B cell (primary cell): ENCODE data around the gene ZSCAN1. TPM values are rescaled to one million over a fixed set of nuclear protein-coding genes. Genes with fewer than 3 reads are reported as not detected.

Source experiments
- ATAC-seq: fragments of 200-7000 bp; cut with Tn5 transposase; one replicate; pipeline ENCODE4 v1.10.0; 2021; ENCODE audit warnings: low read depth, mild to moderate bottlenecking, moderate number of reproducible peaks, moderate library complexity
- CTCF ChIA-PET: fragments of 350-600 bp; sonication (Branson Sonifier 250); formaldehyde crosslinking; loops from one replicate; lab custom pipeline; 2021; ENCODE audit warnings: antibody characterized with exemption, inconsistent platforms; lab: Charles Lee
- POLR2A ChIA-PET: fragments of 350-600 bp; sonication (Branson Sonifier 250); formaldehyde crosslinking; loops from one replicate; lab custom pipeline; 2021; ENCODE audit warnings: antibody characterized with exemption; lab: Charles Lee
- DNase-seq: peaks from one replicate; pipeline ENCODE4 v3.0.0; 2013
- H2AFZ ChIP-seq: 2 replicates; pipeline ENCODE4 v1.6.1; 2012; ENCODE audit warnings: mild to moderate bottlenecking, low read depth, low read length; ENCODE audit not compliant: insufficient read depth, poor library complexity, severe bottlenecking
- H3K27ac ChIP-seq, 2 donors: 1 replicate in 1 of 2; 2 replicates in 1 of 2; pipeline ENCODE4 v1.5.1; 2012 to 2013; ENCODE audit warnings: low read length in 2 of 2, mild to moderate bottlenecking in 2 of 2, moderate library complexity in 1 of 2
- H3K27me3 ChIP-seq, 4 experiments: fragments of 200-600 bp in 1 of 4; sonication (generic) in 1 of 4; replicated peaks in 1 of 4; 1 replicate in 2 of 4; 2 replicates in 2 of 4; pipeline versions ENCODE4 v1.6.1 to v1.7.0; 2013 to 2016; ENCODE audit warnings: low read length in 3 of 4, mild to moderate bottlenecking in 2 of 4, mixed read lengths in 1 of 4, moderate library complexity in 1 of 4; ENCODE audit not compliant: insufficient read depth in 4 of 4, control insufficient read depth in 3 of 4; ENCODE audit errors: control extremely low read depth in 1 of 4
- H3K36me3 ChIP-seq, 2 experiments: replicated peaks in 1 of 2; 1 replicate in 1 of 2; 2 replicates in 1 of 2; pipeline versions ENCODE4 v1.6.1 to v1.7.1; 2013; ENCODE audit warnings: low read length in 1 of 2; ENCODE audit not compliant: insufficient read depth in 2 of 2, control insufficient read depth in 1 of 2; ENCODE audit errors: control extremely low read depth in 1 of 2, extremely low read depth in 1 of 2
- H3K4me1 ChIP-seq, 2 donors: fragments of 200-600 bp in 1 of 2; sonication (generic) in 1 of 2; 1 replicate in 1 of 2; 2 replicates in 1 of 2; pipeline versions ENCODE4 v1.5.1 to v1.6.1; 2013 to 2017; ENCODE audit warnings: low read length in 2 of 2; ENCODE audit not compliant: control insufficient read depth in 2 of 2, insufficient read depth in 2 of 2
- H3K4me2 ChIP-seq: replicated peaks from 2 replicates; pipeline ENCODE3; 2012; ENCODE audit warnings: mild to moderate bottlenecking, low read depth, low read length; ENCODE audit not compliant: poor library complexity, severe bottlenecking
- H3K4me3 ChIP-seq, 5 experiments: fragments of 200-600 bp in 1 of 5; sonication (generic) in 1 of 5; 1 replicate in 3 of 5; 2 replicates in 2 of 5; pipeline versions ENCODE4 v1.5.1 to v1.7.0; 2011 to 2016; ENCODE audit warnings: low read length in 4 of 5, mild to moderate bottlenecking in 4 of 5, low read depth in 2 of 5, control low read depth in 1 of 5, moderate library complexity in 1 of 5; ENCODE audit not compliant: insufficient read depth in 1 of 5; ENCODE audit errors: control extremely low read depth in 1 of 5, extremely low read depth in 1 of 5
- H3K79me2 ChIP-seq: fragments of 200-600 bp; sonication (generic); one replicate; pipeline ENCODE4 v1.6.0; 2016; ENCODE audit warnings: low read length; ENCODE audit not compliant: control insufficient read depth, insufficient read depth
- H3K9ac ChIP-seq: fragments of 200-600 bp; sonication (generic); 2 replicates; pipeline ENCODE4 v1.6.1; 2017; ENCODE audit warnings: mild to moderate bottlenecking, low read length, moderate library complexity
- H3K9me3 ChIP-seq, 3 donors: one replicate each; pipeline versions ENCODE4 v1.6.1 to v1.7.1; 2013; ENCODE audit warnings: low read length in 2 of 3; ENCODE audit not compliant: control insufficient read depth in 2 of 3, insufficient read depth in 1 of 3; ENCODE audit errors: control extremely low read depth in 1 of 3
- H4K20me1 ChIP-seq: 2 replicates; pipeline ENCODE4 v1.6.0; 2012; ENCODE audit warnings: mild to moderate bottlenecking, low read length; ENCODE audit not compliant: insufficient read depth, control insufficient read depth, poor library complexity, severe bottlenecking
- H3K27ac Mint-ChIP-seq: one replicate; pipeline ENCODE4 v1.8.0; 2021; ENCODE audit warnings: mixed read lengths
- H3K27me3 Mint-ChIP-seq: one replicate; pipeline ENCODE4 v1.8.0; 2021; ENCODE audit warnings: mixed read lengths
- H3K4me1 Mint-ChIP-seq: one replicate; pipeline ENCODE4 v1.8.0; 2021; ENCODE audit warnings: mixed read lengths
- H3K4me3 Mint-ChIP-seq: one replicate; pipeline ENCODE4 v1.8.0; 2021; ENCODE audit warnings: mixed read lengths
- H3K9me3 Mint-ChIP-seq: one replicate; pipeline ENCODE4 v1.8.0; 2022; ENCODE audit warnings: mixed read lengths; ENCODE audit not compliant: insufficient read depth
- EZH2 ChIP-seq: IDR thresholded peaks from 2 replicates; pipeline ENCODE4 v1.6.1; 2012; ENCODE audit warnings: borderline replicate concordance, low read depth, mild to moderate bottlenecking, moderate library complexity, low read length; ENCODE audit not compliant: insufficient read depth, poor library complexity, severe bottlenecking
- WGBS: methylation state at CpG from one replicate; pipeline ENCODE4 v1.1.5; 2013; ENCODE audit warnings: missing lambda C conversion rate; ENCODE audit not compliant: insufficient coverage; 5-methylcytosine and 5-hydroxymethylcytosine counted together
- intact Hi-C: fragments of 100-400 bp; cut with micrococcal nuclease; formaldehyde crosslinking; loops from one replicate; pipeline ENCODE4 v1.10.0; 2022
- polyA plus RNA-seq: library from polyadenylated mRNA; depleted of rRNA; stranded (reverse); fragments of >200 nt; gene quantifications from 2 replicates; pipeline ENCODE4 v1.2.3, GENCODE V29; 2012
- total RNA-seq, 2 donors: library from RNA; stranded (reverse); fragments of 120-200 nt in 1 of 2; gene quantifications; 1 replicate in 1 of 2; 2 replicates in 1 of 2; pipeline versions ENCODE4 v1.2.3 to v1.2.4, GENCODE V29; 2013 to 2022
- TF ChIP-seq, protein P1 (sequence below): fragments of 200-600 bp; IDR thresholded peaks from one replicate; pipeline ENCODE4 v1.8.0; 2022; ENCODE audit warnings: antibody characterized with exemption, mild to moderate bottlenecking

The ZSCAN1 gene
- total and polyA plus RNA-seq, 2 donors (not counting 1 experiment from before 2014, with no cell fraction given): 0.13 TPM; not detected in 1

DNA sequence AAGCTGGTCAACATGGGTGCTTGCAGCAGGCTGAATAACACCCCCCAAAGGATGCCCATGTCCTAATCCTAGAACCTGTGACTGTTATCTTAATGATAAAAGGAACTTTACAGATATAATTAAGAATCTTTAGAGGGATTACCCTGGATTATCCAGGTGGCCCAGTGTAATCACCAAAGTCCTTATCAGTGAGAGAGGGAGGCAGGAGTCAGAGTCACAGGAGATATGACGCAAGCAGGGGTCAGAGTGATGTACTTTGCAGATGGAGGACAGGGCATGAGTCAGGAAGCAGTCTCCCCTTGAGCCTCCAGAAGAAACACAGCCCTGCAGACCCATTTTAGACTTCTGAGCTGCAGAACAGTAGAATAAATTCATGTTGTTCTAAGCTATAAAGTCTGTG, 41.0 kb upstream of the ZSCAN1 start:
- Mint-ChIP-seq H3K27me3 (no peaks in the 10 kb centered on the region), H3K4me1 (no peaks in the 10 kb centered on the region), H3K27ac (no peak overlapping the region), H3K9me3 (peaks cover 22% of the 10 kb centered on the region), H3K4me3 (no peak overlapping the region)
- ChIA-PET CTCF (no interaction called here), POLR2A (no interaction called here)
- Histone ChIP-seq H2AFZ (no peak overlapping the region), H3K4me2 (no peak overlapping the region), H3K4me1 (no peaks in the 10 kb centered on the region), H3K9ac (no peak overlapping the region), H3K4me3 (no peak overlapping the region), H3K27me3 (no peaks in the 10 kb centered on the region), H3K36me3 (peaks cover 21 to 24% of the 10 kb centered on the region in 2 experiments), H3K9me3 (peaks cover 12 to 51% (median 43%) of the 10 kb centered on the region in 3 donors), H3K79me2 (peaks cover 3% of the 10 kb centered on the region), H4K20me1 (no peaks in the 10 kb centered on the region), H3K27ac (no peak overlapping the region)
- DNase-seq (no peak), ATAC-seq (no peak)
- TF ChIP-seq, protein P1, sequence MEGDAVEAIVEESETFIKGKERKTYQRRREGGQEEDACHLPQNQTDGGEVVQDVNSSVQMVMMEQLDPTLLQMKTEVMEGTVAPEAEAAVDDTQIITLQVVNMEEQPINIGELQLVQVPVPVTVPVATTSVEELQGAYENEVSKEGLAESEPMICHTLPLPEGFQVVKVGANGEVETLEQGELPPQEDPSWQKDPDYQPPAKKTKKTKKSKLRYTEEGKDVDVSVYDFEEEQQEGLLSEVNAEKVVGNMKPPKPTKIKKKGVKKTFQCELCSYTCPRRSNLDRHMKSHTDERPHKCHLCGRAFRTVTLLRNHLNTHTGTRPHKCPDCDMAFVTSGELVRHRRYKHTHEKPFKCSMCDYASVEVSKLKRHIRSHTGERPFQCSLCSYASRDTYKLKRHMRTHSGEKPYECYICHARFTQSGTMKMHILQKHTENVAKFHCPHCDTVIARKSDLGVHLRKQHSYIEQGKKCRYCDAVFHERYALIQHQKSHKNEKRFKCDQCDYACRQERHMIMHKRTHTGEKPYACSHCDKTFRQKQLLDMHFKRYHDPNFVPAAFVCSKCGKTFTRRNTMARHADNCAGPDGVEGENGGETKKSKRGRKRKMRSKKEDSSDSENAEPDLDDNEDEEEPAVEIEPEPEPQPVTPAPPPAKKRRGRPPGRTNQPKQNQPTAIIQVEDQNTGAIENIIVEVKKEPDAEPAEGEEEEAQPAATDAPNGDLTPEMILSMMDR: no peak
- TF ChIP-seq EZH2: no peak
- intact Hi-C loops: no loop called here
- no CpG with 5 or more reads among the region's 1 CpG for WGBS

DNA sequence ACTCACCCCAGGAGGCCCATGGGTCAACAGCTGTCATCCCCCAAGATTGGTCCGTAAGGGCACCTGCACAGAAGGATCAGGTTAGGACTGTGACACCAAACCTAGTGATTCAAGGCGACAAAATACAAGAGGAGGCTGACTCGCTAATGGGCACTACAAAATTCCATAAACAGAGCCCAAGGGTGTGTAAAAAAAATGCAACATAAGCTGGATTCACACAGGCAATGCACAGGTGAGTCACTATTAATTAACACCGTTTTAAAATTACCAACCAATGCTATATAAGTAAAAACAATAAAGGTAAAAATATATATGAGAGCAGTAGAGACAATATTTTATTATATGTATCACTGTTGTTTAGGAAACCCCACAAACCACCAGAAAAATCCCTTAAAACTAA, 33.1 kb upstream of the ZSCAN1 start:
- H3K36me3 ChIP-seq: peaks cover 14 to 36% of the 10 kb centered on the region in 2 experiments
- H3K4me2 ChIP-seq: no peak overlapping the region
- ATAC-seq (no peak), DNase-seq (no peak)
- TF ChIP-seq, protein P1: no peak
- no peak for TF ChIP-seq EZH2
- H3K27ac ChIP-seq: no peak overlapping the region
- ChIA-PET CTCF (interaction anchor here (0.6 kb wide), 1 partner anchor 9 kb away, joined by 3 read pairs; no protein-coding TSS in a partner anchor), POLR2A (interaction anchor here (0.6 to 0.7 kb wide), 2 partner anchors 157 to 273 kb away, joined by 3 read pairs; partner anchors contain the start of gene ZNF671)
- intact Hi-C loops: loop anchor here (5.0 to 10.0 kb wide), 2 partner anchors 152 to 616 kb away; partner anchors contain the start of genes ZNF329 and ZNF548
- no peaks in the 10 kb centered on the region for H4K20me1 ChIP-seq
- WGBS: 100% methylated on average over 3 of the region's 4 CpGs
- H3K79me2 ChIP-seq: peaks cover 41% of the 10 kb centered on the region
- H3K4me3 ChIP-seq: no peak overlapping the region
- no peaks in the 10 kb centered on the region for H3K27me3 ChIP-seq
- Mint-ChIP-seq H3K4me1 (peaks cover 35% of the 10 kb centered on the region), H3K9me3 (peaks cover 6% of the 10 kb centered on the region), H3K27me3 (no peaks in the 10 kb centered on the region), H3K4me3 (peak overlapping the region; percentile 91), H3K27ac (peak overlapping the region; percentile 20)
- H3K4me1 ChIP-seq: peaks cover 22 to 27% of the 10 kb centered on the region in 2 donors
- H3K9me3 ChIP-seq: peaks cover 3 to 40% (median 21%) of the 10 kb centered on the region in 3 donors
- H2AFZ ChIP-seq: no peak overlapping the region
- no peak overlapping the region for H3K9ac ChIP-seq
